K562 (cell line): ENCODE data around the gene CDK5R2. TPM values are rescaled to one million over a fixed set of nuclear protein-coding genes. Genes with fewer than 3 reads are reported as not detected.
A peak's percentile ranks its signal among the peaks of the same experiment; 100 is the strongest.

Experiments used
- ATAC-seq: fragments of 200-7000 bp; cut with Tn5 transposase; 3 replicates; pipeline ENCODE4 v1.9.1; 2020; ENCODE audit warnings: moderate library complexity
- BruUV-seq: library from RNA; stranded (reverse); fragments of 400-500 nt; replicated peaks from 2 replicates; lab custom pipeline; 2021; lab: Mats Ljungman, UMichigan
- CTCF ChIA-PET: fragments of 300-600 bp; formaldehyde crosslinking; extraction: SDS; loops from one replicate; lab custom pipeline; 2021; ENCODE audit warnings: low intra/inter-chr PET ratio; lab: Yijun Ruan, JAX
- POLR2A ChIA-PET: fragments of 300-600, 350-650 bp; sonication (Branson Sonifier 250); formaldehyde crosslinking; extraction: SDS; loops from one replicate; lab custom pipeline; 2021; ENCODE audit warnings: antibody characterized with exemption, inconsistent platforms; lab: Yijun Ruan, JAX
- DNase-seq, 4 experiments: peaks; one replicate each; pipeline versions ENCODE4 v3.0.0 to v3.0.0-alpha.2; 2011 to 2018; ENCODE audit warnings: low spot score in 3 of 4, mixed read lengths in 3 of 4; ENCODE audit errors: extremely low read depth in 1 of 4
- FAIRE-seq: peaks from 2 replicates; lab custom pipeline; 2011; peaks lifted over from hg19 to GRCh38; lab: Jason Lieb, UNC
- H2AFZ ChIP-seq: 2 replicates; pipeline ENCODE4 v1.6.0; 2011; ENCODE audit warnings: low read depth, low read length, control low read depth, inconsistent platforms
- H3K27ac ChIP-seq: fragments of 200-600 bp; 3 replicates; pipeline ENCODE4 v1.8.0; 2011; ENCODE audit warnings: low read depth, mild to moderate bottlenecking, control low read depth, inconsistent platforms, low read length, moderate library complexity, mixed read lengths; ENCODE audit errors: extremely low read depth
- H3K27me3 ChIP-seq, 2 experiments: fragments of 300-600 bp in 1 of 2; 2 replicates in 1 of 2; 3 replicates in 1 of 2; pipeline versions ENCODE4 v1.6.0 to v1.8.0; 2011; ENCODE audit warnings: inconsistent platforms in 2 of 2, low read length in 2 of 2, mild to moderate bottlenecking in 1 of 2, mixed read lengths in 1 of 2, moderate library complexity in 1 of 2; ENCODE audit not compliant: control insufficient read depth in 2 of 2, insufficient read depth in 2 of 2
- H3K36me3 ChIP-seq: fragments of 300-600 bp; 3 replicates; pipeline ENCODE4 v1.8.0; 2011; ENCODE audit warnings: mild to moderate bottlenecking, low read length, inconsistent platforms; ENCODE audit not compliant: control insufficient read depth, insufficient read depth
- H3K4me1 ChIP-seq, 2 experiments: fragments of 200-600 bp in 1 of 2; replicated peaks in 1 of 2; 2 replicates in 1 of 2; 3 replicates in 1 of 2; pipeline versions ENCODE4 v1.5.1 to v1.8.0; 2011; ENCODE audit warnings: inconsistent platforms in 2 of 2, low read length in 2 of 2, mild to moderate bottlenecking in 1 of 2, mixed read lengths in 1 of 2, moderate library complexity in 1 of 2; ENCODE audit not compliant: control insufficient read depth in 2 of 2, insufficient read depth in 2 of 2
- H3K4me2 ChIP-seq: 2 replicates; pipeline ENCODE4 v1.6.1; 2011; ENCODE audit warnings: low read length, control low read depth, inconsistent platforms, mixed read lengths; ENCODE audit not compliant: insufficient read depth
- H3K4me3 ChIP-seq: fragments of 200-600 bp; sonication (generic), shearing (Covaris generic); 2 replicates; pipeline ENCODE4 v1.5.1; 2016; ENCODE audit warnings: control low read depth, inconsistent platforms
- H3K79me2 ChIP-seq: fragments of 200-600 bp; 3 replicates; pipeline ENCODE4 v1.8.0; 2011; ENCODE audit warnings: low read length, inconsistent platforms; ENCODE audit not compliant: control insufficient read depth, insufficient read depth
- H3K9ac ChIP-seq, 2 experiments: 2 replicates each; pipeline versions ENCODE4 v1.6.0 to v1.6.1; 2011; ENCODE audit warnings: low read depth in 2 of 2, low read length in 2 of 2, control low read depth in 1 of 2, inconsistent platforms in 1 of 2, mild to moderate bottlenecking in 1 of 2, mixed read lengths in 1 of 2; ENCODE audit not compliant: insufficient read depth in 1 of 2
- H3K9me1 ChIP-seq: one replicate; pipeline ENCODE4 v1.6.0; 2011; ENCODE audit warnings: inconsistent platforms, mild to moderate bottlenecking, low read length, moderate library complexity; ENCODE audit not compliant: control insufficient read depth, insufficient read depth
- H3K9me3 ChIP-seq: replicated peaks from 2 replicates; pipeline ENCODE4 v1.5.1; 2011; ENCODE audit warnings: low read depth, low read length, inconsistent platforms; ENCODE audit not compliant: control insufficient read depth, insufficient read depth
- H4K20me1 ChIP-seq: replicated peaks from 2 replicates; pipeline ENCODE4 v1.6.1; 2011; ENCODE audit warnings: low read length, inconsistent platforms, mixed read lengths; ENCODE audit not compliant: control insufficient read depth, insufficient read depth
- CUX1 ChIP-seq: fragments of 200-800 bp; sonication (Bioruptor generic); IDR thresholded peaks from 2 replicates; pipeline ENCODE4 v1.6.1; 2016; ENCODE audit warnings: missing genetic modification characterization, missing compliant biosample characterization
- SAP30 ChIP-seq: fragments of 200-600 bp; sonication (generic); IDR thresholded peaks from 2 replicates; pipeline ENCODE4 v1.6.1; 2012; ENCODE audit warnings: borderline replicate concordance, low read depth, mild to moderate bottlenecking, moderate library complexity, low read length, control low read depth, inconsistent platforms; ENCODE audit not compliant: insufficient read depth, poor library complexity, severe bottlenecking
- SREBF2 ChIP-seq: sonication (generic); formaldehyde crosslinking; IDR thresholded peaks from 2 replicates; pipeline ENCODE4 v1.4.0; 2020; ENCODE audit warnings: mild to moderate bottlenecking, missing genetic modification reagents
- ZNF232 ChIP-seq: sonication (generic); formaldehyde crosslinking; IDR thresholded peaks from 2 replicates; pipeline ENCODE4 v1.8.0; 2022; ENCODE audit warnings: mild to moderate bottlenecking, missing genetic modification reagents
- WGBS: fragments of 100-300 bp; shearing (Covaris generic); methylation state at CpG from one replicate; pipeline ENCODE4 v1.1.6; 2016; ENCODE audit warnings: low coverage, mixed read lengths; ENCODE audit not compliant: insufficient coverage; ENCODE audit errors: missing lambda C conversion rate; 5-methylcytosine and 5-hydroxymethylcytosine counted together
- in situ Hi-C: fragments of 300-500 bp; cut with MboI; formaldehyde crosslinking; loops from 4 replicates; pipeline ENCODE4 v1.15.0; 2018; ENCODE audit warnings: inconsistent platforms, mixed read lengths
- intact Hi-C: fragments of 100-400 bp; cut with micrococcal nuclease; formaldehyde crosslinking; loops from 2 replicates; pipeline ENCODE4 v1.14.2; 2022
- polyA plus RNA-seq, 8 experiments: library from polyadenylated mRNA; depleted of rRNA in 4 of 8; stranded (reverse) in 5 of 8; unstranded in 3 of 8; fragments of >200 nt; fragmentation: Nextera tagmentation in 2 of 8; fragmentation: Illumina TruSeq in 1 of 8; extraction: Ambion mirVana in 2 of 8; extraction: Trizol in 1 of 8; gene quantifications; 2 replicates each; pipeline versions ENCODE4 v1.2.1 to v1.2.3, GENCODE V29; 2011 to 2014; ENCODE audit warnings: inconsistent platforms in 1 of 8, missing spikeins in 1 of 8
- total RNA-seq, 7 experiments: library from RNA; depleted of rRNA in 6 of 7; stranded (reverse); fragments of >200 nt in 6 of 7; fragmentation: Illumina TruSeq in 2 of 7; extraction: Trizol in 2 of 7; gene quantifications; 2 replicates each; pipeline versions ENCODE4 v1.2.1 to v1.2.3, GENCODE V29; 2011 to 2021; ENCODE audit warnings: low replicate concordance in 1 of 7
- TF ChIP-seq, protein P1 (sequence below): sonication (generic); formaldehyde crosslinking; IDR thresholded peaks from 2 replicates; pipeline ENCODE4 v1.8.1; 2023; ENCODE audit warnings: mild to moderate bottlenecking, missing genetic modification reagents

CDK5R2 gene
- total and polyA plus RNA-seq, 9 of the 15 experiments (the other 6 are each of a cell fraction or from before 2014, with no cell fraction given): 0.09 TPM; not detected in 8

DNA sequence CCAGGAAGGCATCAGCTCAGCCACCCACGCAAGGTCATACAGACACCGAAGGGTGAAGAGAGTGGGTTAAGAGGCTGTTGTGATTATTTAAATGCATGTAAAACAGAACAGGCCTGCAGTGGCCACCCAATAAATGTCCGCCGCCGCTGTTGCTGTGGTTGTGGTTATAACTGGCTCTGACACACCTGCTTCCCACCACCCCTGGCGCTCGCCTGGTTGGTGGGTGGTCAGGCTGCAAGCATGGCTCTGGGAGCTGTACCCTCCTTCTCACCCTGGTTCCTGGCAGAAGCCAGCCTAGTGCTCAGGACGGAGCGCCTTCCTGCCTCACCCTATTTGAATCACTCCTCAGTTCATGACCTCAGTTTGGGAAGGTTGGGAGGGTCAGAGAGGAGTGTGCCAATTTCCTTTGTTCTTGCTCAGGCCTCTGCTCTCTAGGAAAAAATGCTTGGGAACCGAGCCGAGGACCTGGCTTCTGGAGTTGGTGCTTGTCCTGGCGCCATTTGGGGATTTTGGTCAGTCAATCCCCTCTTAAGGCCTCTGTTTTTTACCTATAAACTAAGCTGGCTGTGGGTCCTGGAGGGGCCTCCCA, 39.0 kb downstream of the CDK5R2 start (continued):
- TF ChIP-seq, protein P1, sequence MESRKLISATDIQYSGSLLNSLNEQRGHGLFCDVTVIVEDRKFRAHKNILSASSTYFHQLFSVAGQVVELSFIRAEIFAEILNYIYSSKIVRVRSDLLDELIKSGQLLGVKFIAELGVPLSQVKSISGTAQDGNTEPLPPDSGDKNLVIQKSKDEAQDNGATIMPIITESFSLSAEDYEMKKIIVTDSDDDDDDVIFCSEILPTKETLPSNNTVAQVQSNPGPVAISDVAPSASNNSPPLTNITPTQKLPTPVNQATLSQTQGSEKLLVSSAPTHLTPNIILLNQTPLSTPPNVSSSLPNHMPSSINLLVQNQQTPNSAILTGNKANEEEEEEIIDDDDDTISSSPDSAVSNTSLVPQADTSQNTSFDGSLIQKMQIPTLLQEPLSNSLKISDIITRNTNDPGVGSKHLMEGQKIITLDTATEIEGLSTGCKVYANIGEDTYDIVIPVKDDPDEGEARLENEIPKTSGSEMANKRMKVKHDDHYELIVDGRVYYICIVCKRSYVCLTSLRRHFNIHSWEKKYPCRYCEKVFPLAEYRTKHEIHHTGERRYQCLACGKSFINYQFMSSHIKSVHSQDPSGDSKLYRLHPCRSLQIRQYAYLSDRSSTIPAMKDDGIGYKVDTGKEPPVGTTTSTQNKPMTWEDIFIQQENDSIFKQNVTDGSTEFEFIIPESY (CRISPR knock-in tag): peak; percentile 27; the same call in 1 of the 2 replicates
- TF ChIP-seq, all 486 proteins: peak for 2

- CTCF ChIA-PET: no interaction called here
- intact Hi-C loops: no loop called here
- WGBS: 3% methylated on average over 5 of the region's 10 CpGs
- TF ChIP-seq CUX1 (CRISPR knock-in tag) (no peak), ZNF232 (CRISPR knock-in tag) (no peak), SREBF2 (CRISPR knock-in tag) (no peak), SAP30 (no peak)
Measured at GRCh38 chr2:218999021-218999880, 39.8 kb downstream of the CDK5R2 start.

More at GRCh38 chr2:218999021-218999880, 39.8 kb downstream of the CDK5R2 start:
- peak in 3 of 4 experiments; percentile 14 to 30 (median 26) for DNase-seq
- Histone ChIP-seq H3K9me3 (no peaks in the 10 kb centered on the region), H2AFZ (no peak overlapping the region), H3K9ac (no peak overlapping the region), H3K79me2 (no peaks in the 10 kb centered on the region), H3K4me3 (no peak overlapping the region), H3K27ac (no peak overlapping the region), H4K20me1 (no peaks in the 10 kb centered on the region), H3K9me1 (no peaks in the 10 kb centered on the region), H3K36me3 (no peaks in the 10 kb centered on the region), H3K27me3 (peaks cover 0 to 34% of the 10 kb centered on the region in 2 experiments; a peak in 2 of 5 replicates), H3K4me2 (no peak overlapping the region), H3K4me1 (peaks cover 9 to 38% of the 10 kb centered on the region in 2 experiments)
- POLR2A ChIA-PET: interaction anchor here (0.6 kb wide), 1 partner anchor 45 kb away, joined by 4 read pairs; no protein-coding TSS in a partner anchor
- FAIRE-seq: no peak
- ATAC-seq: no peak
- no TSS peak for BruUV-seq
- in situ Hi-C loops: no loop called here
